COLO668 (cell line): Measurements from ENCODE around the gene TNFRSF4.
A peak's percentile ranks its signal among the peaks of the same experiment; 100 is the strongest.

Experiments
- DNase-seq: peaks from one replicate; lab custom pipeline; 2025; ENCODE audit not compliant: unreplicated experiment; lab: John Stamatoyannopoulos, UW

The TNFRSF4 gene

GRCh38 chr1:1219341-1219740 is 5.4 kb upstream of the TNFRSF4 start:
- no peak for DNase-seq

- DNase-seq: no peak
Observed at GRCh38 chr1:1218524-1219200, 4.7 kb upstream of the TNFRSF4 start.

- peak; percentile 78 for DNase-seq
Observed at GRCh38 chr1:1217621-1218523, 3.9 kb upstream of the TNFRSF4 start.

- no peak for DNase-seq
Observed at GRCh38 chr1:1216770-1217620, 3.0 kb upstream of the TNFRSF4 start.

GRCh38 chr1:1215881-1216605 is 2.1 kb upstream of the TNFRSF4 start:
- no peak for DNase-seq

- peak; percentile 72 for DNase-seq
Observed at GRCh38 chr1:1215080-1215676, 1.2 kb upstream of the TNFRSF4 start.

- no peak for DNase-seq
Observed at GRCh38 chr1:1212780-1213344, 1.1 kb downstream of the TNFRSF4 start.

- no peak for DNase-seq
Observed at GRCh38 chr1:1211541-1212441, 2.2 kb downstream of the TNFRSF4 start.

GRCh38 chr1:1210726-1211540 is 3.0 kb downstream of the TNFRSF4 start:
- DNase-seq: no peak

GRCh38 chr1:1208713-1209433 is 5.1 kb downstream of the TNFRSF4 start:
- DNase-seq: no peak

GRCh38 chr1:1207571-1207892 is 6.4 kb downstream of the TNFRSF4 start:
- no peak for DNase-seq

GRCh38 chr1:1206966-1207531 is 6.9 kb downstream of the TNFRSF4 start:
- no peak for DNase-seq

- DNase-seq: peak; percentile 74
Observed at GRCh38 chr1:1206376-1206965, 7.5 kb downstream of the TNFRSF4 start, which contains the start of gene TNFRSF18. Gene TNFRSF18 (minus strand): TSS chr1:1206592. CDS start chr1:1206571, 21 bp downstream.

- DNase-seq: no peak
Observed at GRCh38 chr1:1205769-1206375, 8.1 kb downstream of the TNFRSF4 start.

GRCh38 chr1:1204998-1205768 is 8.8 kb downstream of the TNFRSF4 start:
- DNase-seq: no peak
